Measurements from ENCODE around the gene DEFB113.

Gene DEFB113

DNA sequence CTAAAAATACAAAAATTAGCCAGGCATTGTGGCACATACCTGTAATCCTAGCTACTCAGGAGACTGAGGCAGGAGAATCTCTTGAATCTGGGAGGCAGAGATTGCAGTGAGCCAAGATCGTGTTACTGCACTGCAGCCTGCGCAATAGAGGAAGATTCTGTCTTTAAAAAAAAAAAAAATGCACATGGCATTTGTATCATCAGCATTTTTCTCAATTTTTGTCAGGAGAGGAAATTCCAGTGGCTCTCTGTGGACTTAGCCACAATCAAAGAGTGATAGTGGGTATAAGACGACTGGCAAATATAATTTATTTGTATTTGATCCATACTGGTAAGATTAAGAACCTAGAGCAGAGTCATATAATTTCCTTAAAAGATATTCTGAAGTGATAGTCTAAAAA lies 34.0 kb downstream of the DEFB113 start:
- H4K8ac ChIP-seq (ENCODE audit: low read depth, low read length) = no peak overlapping the region
- no peak overlapping the region for H3K4me2 ChIP-seq (ENCODE audit: low read length)
- no peak overlapping the region for H2AK5ac ChIP-seq (ENCODE audit: low read length)
- no peak for DNase-seq
- H3K4me1 ChIP-seq (ENCODE audit: control insufficient read depth in 1 of 2, insufficient read depth in 2 of 2, low read length in 2 of 2) = no peaks in the 10 kb centered on the region
- no peak overlapping the region for H3K4ac ChIP-seq (ENCODE audit: low read depth, low read length)
- no CpG with 5 or more reads among the region's 3 CpGs for WGBS (ENCODE audit: extremely low coverage, insufficient coverage, insufficient read length)
- no peak overlapping the region for H2AFZ ChIP-seq (ENCODE audit: insufficient read depth, low read length, poor library complexity)
- H3K4me3 ChIP-seq (ENCODE audit: low read depth, low read length) = no peak overlapping the region
- H4K91ac ChIP-seq (ENCODE audit: low read depth, low read length) = no peak overlapping the region
- H3K79me2 ChIP-seq (ENCODE audit: control insufficient read depth, insufficient read depth, low read length, poor library complexity) = no peaks in the 10 kb centered on the region
- H3K79me1 ChIP-seq (ENCODE audit: low read length) = no peaks in the 10 kb centered on the region
- H4K12ac ChIP-seq (ENCODE audit: low read depth, low read length) = no peak overlapping the region
- H3K23ac ChIP-seq (ENCODE audit: low read length) = no peak overlapping the region
- no peak overlapping the region for H3K18ac ChIP-seq (ENCODE audit: low read length)
- H3K36me3 ChIP-seq (ENCODE audit: control insufficient read depth in 1 of 2, insufficient read depth in 2 of 2, low read length in 2 of 2) = no peaks in the 10 kb centered on the region
- H3K9ac ChIP-seq (ENCODE audit: low read length) = no peak overlapping the region
- H3K9me3 ChIP-seq (ENCODE audit: insufficient read depth, low read depth, low read length) = no peaks in the 10 kb centered on the region
- no peak overlapping the region for H2BK5ac ChIP-seq (ENCODE audit: low read depth, low read length, poor library complexity)
- no peak overlapping the region for H2BK120ac ChIP-seq (ENCODE audit: insufficient read depth, low read length, poor library complexity)
- no peak overlapping the region for H2BK12ac ChIP-seq (ENCODE audit: low read length)
- H3K14ac ChIP-seq (ENCODE audit: low read length) = no peak overlapping the region
- no peaks in the 10 kb centered on the region for H3K27me3 ChIP-seq (ENCODE audit: insufficient read depth, low read length)
- H3K27ac ChIP-seq (ENCODE audit: low read depth, low read length) = no peak overlapping the region

DNA sequence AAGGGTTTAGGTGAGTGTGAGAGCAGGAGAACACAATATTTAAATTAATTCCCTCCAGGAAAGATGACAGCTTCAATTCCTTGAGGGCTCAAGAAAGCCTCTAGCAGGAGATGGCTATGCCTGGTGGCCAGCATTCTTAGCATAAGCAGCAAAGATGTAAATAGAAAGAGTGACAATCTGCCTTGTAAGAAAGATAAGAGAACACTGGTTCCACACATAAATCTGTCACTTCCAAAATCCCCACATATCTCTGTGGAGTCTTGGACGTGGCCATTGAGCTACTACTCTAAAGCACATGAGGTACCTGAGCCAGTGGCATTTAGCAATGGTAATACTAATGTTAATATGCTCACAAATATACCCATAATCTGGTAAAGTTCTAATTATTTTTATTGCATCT lies 34.7 kb downstream of the DEFB113 start:
- Histone ChIP-seq H3K4me1 (ENCODE audit: control insufficient read depth in 1 of 2, insufficient read depth in 2 of 2, low read length in 2 of 2) (no peaks in the 10 kb centered on the region), H3K9me3 (ENCODE audit: insufficient read depth, low read depth, low read length) (no peaks in the 10 kb centered on the region), H3K14ac (ENCODE audit: low read length) (no peak overlapping the region), H4K91ac (ENCODE audit: low read depth, low read length) (no peak overlapping the region), H3K4me3 (ENCODE audit: low read depth, low read length) (no peak overlapping the region), H3K23ac (ENCODE audit: low read length) (no peak overlapping the region), H3K4me2 (ENCODE audit: low read length) (no peak overlapping the region), H4K8ac (ENCODE audit: low read depth, low read length) (no peak overlapping the region), H3K36me3 (ENCODE audit: control insufficient read depth in 1 of 2, insufficient read depth in 2 of 2, low read length in 2 of 2) (no peaks in the 10 kb centered on the region), H3K27ac (ENCODE audit: low read depth, low read length) (no peak overlapping the region), H2AK5ac (ENCODE audit: low read length) (no peak overlapping the region), H4K12ac (ENCODE audit: low read depth, low read length) (no peak overlapping the region), H3K9ac (ENCODE audit: low read length) (no peak overlapping the region), H3K18ac (ENCODE audit: low read length) (no peak overlapping the region), H2BK5ac (ENCODE audit: low read depth, low read length, poor library complexity) (no peak overlapping the region), H3K4ac (ENCODE audit: low read depth, low read length) (no peak overlapping the region), H2BK120ac (ENCODE audit: insufficient read depth, low read length, poor library complexity) (no peak overlapping the region), H3K79me2 (ENCODE audit: control insufficient read depth, insufficient read depth, low read length, poor library complexity) (no peaks in the 10 kb centered on the region), H2BK12ac (ENCODE audit: low read length) (no peak overlapping the region), H3K27me3 (ENCODE audit: insufficient read depth, low read length) (no peaks in the 10 kb centered on the region), H3K79me1 (ENCODE audit: low read length) (no peaks in the 10 kb centered on the region), H2AFZ (ENCODE audit: insufficient read depth, low read length, poor library complexity) (no peak overlapping the region)
- DNase-seq = no peak
- WGBS (ENCODE audit: extremely low coverage, insufficient coverage, insufficient read length) = no CpG with 5 or more reads among the region's 1 CpG

DNA sequence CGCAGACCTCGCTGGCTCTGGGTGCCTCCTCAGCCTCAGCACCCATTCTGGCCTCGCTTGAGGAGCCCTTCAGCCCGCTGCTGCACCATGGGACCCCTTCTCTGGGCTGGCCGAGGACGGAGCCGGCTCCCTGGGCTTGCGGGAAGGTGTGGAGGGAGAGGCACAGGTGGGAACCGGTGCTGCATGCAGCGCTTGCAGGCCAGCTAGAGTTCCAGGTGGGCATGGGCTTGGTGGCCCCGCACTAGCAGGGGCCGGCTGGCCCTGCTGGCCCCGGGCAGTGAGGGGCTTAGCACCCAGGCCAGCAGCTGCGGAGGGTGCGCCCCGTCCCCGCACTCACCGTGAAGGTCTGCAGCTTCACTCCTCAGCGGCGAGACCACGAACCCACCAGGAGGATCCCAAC lies 35.9 kb downstream of the DEFB113 start:
- no peak overlapping the region for H3K9ac ChIP-seq (ENCODE audit: low read length)

DNA sequence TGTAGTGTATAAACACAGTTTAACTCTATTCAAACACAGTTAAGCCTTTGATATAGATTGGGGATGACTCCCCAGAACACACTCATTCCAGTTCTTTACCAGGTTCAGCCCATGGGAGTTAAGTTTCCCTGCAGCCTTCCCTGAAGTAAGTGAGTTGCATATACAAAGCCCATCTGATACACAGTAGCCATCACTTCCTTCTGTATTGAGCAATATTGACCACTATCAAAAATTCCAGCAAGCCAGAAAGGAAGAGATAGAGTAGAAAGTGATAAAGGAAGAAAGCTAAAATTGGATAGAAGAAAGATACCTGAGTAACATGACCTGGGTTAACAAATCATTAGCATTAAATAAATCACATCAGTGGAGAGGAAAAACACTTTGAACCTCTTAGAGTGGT lies 40.1 kb downstream of the DEFB113 start:
- Histone ChIP-seq H3K27ac (ENCODE audit: low read depth, low read length) (no peak overlapping the region), H2BK5ac (ENCODE audit: low read depth, low read length, poor library complexity) (no peak overlapping the region), H3K9ac (ENCODE audit: low read length) (no peak overlapping the region), H4K91ac (ENCODE audit: low read depth, low read length) (no peak overlapping the region), H3K14ac (ENCODE audit: low read length) (no peak overlapping the region), H3K4me3 (ENCODE audit: low read depth, low read length) (no peak overlapping the region), H3K79me2 (ENCODE audit: control insufficient read depth, insufficient read depth, low read length, poor library complexity) (no peaks in the 10 kb centered on the region), H3K4me2 (ENCODE audit: low read length) (no peak overlapping the region), H3K23ac (ENCODE audit: low read length) (no peak overlapping the region), H3K4ac (ENCODE audit: low read depth, low read length) (no peak overlapping the region), H4K12ac (ENCODE audit: low read depth, low read length) (no peak overlapping the region), H3K36me3 (ENCODE audit: control insufficient read depth in 1 of 2, insufficient read depth in 2 of 2, low read length in 2 of 2) (no peaks in the 10 kb centered on the region), H3K27me3 (ENCODE audit: insufficient read depth, low read length) (no peaks in the 10 kb centered on the region), H3K18ac (ENCODE audit: low read length) (no peak overlapping the region), H2AK5ac (ENCODE audit: low read length) (no peak overlapping the region), H3K79me1 (ENCODE audit: low read length) (no peaks in the 10 kb centered on the region), H2BK12ac (ENCODE audit: low read length) (no peak overlapping the region), H2AFZ (ENCODE audit: insufficient read depth, low read length, poor library complexity) (no peak overlapping the region), H3K9me3 (ENCODE audit: insufficient read depth, low read depth, low read length) (no peaks in the 10 kb centered on the region), H2BK120ac (ENCODE audit: insufficient read depth, low read length, poor library complexity) (no peak overlapping the region), H4K8ac (ENCODE audit: low read depth, low read length) (no peak overlapping the region), H3K4me1 (ENCODE audit: control insufficient read depth in 1 of 2, insufficient read depth in 2 of 2, low read length in 2 of 2) (no peaks in the 10 kb centered on the region)
- DNase-seq = no peak

More for the DNA sequence above, 35.9 kb downstream of the DEFB113 start:
- no peak overlapping the region for H4K12ac ChIP-seq (ENCODE audit: low read depth, low read length)
- H3K36me3 ChIP-seq (ENCODE audit: control insufficient read depth in 1 of 2, insufficient read depth in 2 of 2, low read length in 2 of 2) = no peaks in the 10 kb centered on the region
- H3K27me3 ChIP-seq (ENCODE audit: insufficient read depth, low read length) = no peaks in the 10 kb centered on the region
- no peaks in the 10 kb centered on the region for H3K79me2 ChIP-seq (ENCODE audit: control insufficient read depth, insufficient read depth, low read length, poor library complexity)
- H3K14ac ChIP-seq (ENCODE audit: low read length) = no peak overlapping the region
- H3K4me3 ChIP-seq (ENCODE audit: low read depth, low read length) = no peak overlapping the region
- no peak overlapping the region for H3K27ac ChIP-seq (ENCODE audit: low read depth, low read length)
- no peak overlapping the region for H2BK120ac ChIP-seq (ENCODE audit: insufficient read depth, low read length, poor library complexity)
- no peak overlapping the region for H4K8ac ChIP-seq (ENCODE audit: low read depth, low read length)
- no peak overlapping the region for H2AFZ ChIP-seq (ENCODE audit: insufficient read depth, low read length, poor library complexity)
- H3K79me1 ChIP-seq (ENCODE audit: low read length) = no peaks in the 10 kb centered on the region
- H2BK12ac ChIP-seq (ENCODE audit: low read length) = no peak overlapping the region
- no peak overlapping the region for H3K23ac ChIP-seq (ENCODE audit: low read length)
- no peak overlapping the region for H2AK5ac ChIP-seq (ENCODE audit: low read length)
- WGBS (ENCODE audit: extremely low coverage, insufficient coverage, insufficient read length) = no CpG with 5 or more reads among the region's 21 CpGs
- H3K18ac ChIP-seq (ENCODE audit: low read length) = no peak overlapping the region
- DNase-seq = no peak
- H3K4ac ChIP-seq (ENCODE audit: low read depth, low read length) = no peak overlapping the region
- H3K9me3 ChIP-seq (ENCODE audit: insufficient read depth, low read depth, low read length) = no peaks in the 10 kb centered on the region
- no peak overlapping the region for H4K91ac ChIP-seq (ENCODE audit: low read depth, low read length)
- H3K4me1 ChIP-seq (ENCODE audit: control insufficient read depth in 1 of 2, insufficient read depth in 2 of 2, low read length in 2 of 2) = no peaks in the 10 kb centered on the region
- no peak overlapping the region for H3K4me2 ChIP-seq (ENCODE audit: low read length)
- no peak overlapping the region for H2BK5ac ChIP-seq (ENCODE audit: low read depth, low read length, poor library complexity)

Measured in trophoblast cell (in vitro differentiated cells and primary cell).